ENCODE measurements around the gene SCAPER. TPM values are rescaled to one million over a fixed set of nuclear protein-coding genes. Genes with fewer than 3 reads are reported as not detected.
A peak's percentile ranks its signal among the peaks of the same experiment; 100 is the strongest.
"Not testable (repeated sequence)": the region's sequence is repeated elsewhere in the genome, so short reads cannot be mapped to it uniquely, and the experiment has no call there.

Gene SCAPER
- total RNA-seq, 2 donors from 2014 or later, result 52.9 to 72.8 TPM

- Mint-ChIP-seq H3K9me3 (no peaks in the 10 kb centered on the region), H3K27me3 (no peaks in the 10 kb centered on the region), H3K27ac (peak within 1 kb of the TSS; percentile 88 to 89), H3K4me3 (peak within 1 kb of the TSS; percentile 89), H3K4me1 (ENCODE audit: low read depth in 2 of 2) (peaks cover 30 to 34% of the 10 kb centered on the region in 2 donors), H3K36me3 (no peaks in the 10 kb centered on the region)
- ATAC-seq (peak; percentile 99), DNase-seq (ENCODE audit: low spot score) (peak; percentile 98)
Measured at GRCh38 chr15:76311100-76311953, 593.8 kb downstream of the SCAPER start, which contains the start of gene ETFA. Gene ETFA, minus strand, starts transcription at chr15:76311469. Its CDS starts 81 bp downstream, at chr15:76311388.

- no peaks in the 10 kb centered on the region for H3K27me3 Mint-ChIP-seq
- peak overlapping the region; percentile 89 for H3K4me3 Mint-ChIP-seq
- DNase-seq (ENCODE audit: low spot score) (peak; percentile 68), ATAC-seq (peak; percentile 0 to 40)
- peaks cover 33 to 37% of the 10 kb centered on the region in 2 donors for H3K4me1 Mint-ChIP-seq (ENCODE audit: low read depth in 2 of 2)
- H3K27ac Mint-ChIP-seq, result peak overlapping the region; percentile 88 to 89
- no peaks in the 10 kb centered on the region for H3K9me3 Mint-ChIP-seq
- no peaks in the 10 kb centered on the region for H3K36me3 Mint-ChIP-seq
Measured at GRCh38 chr15:76310475-76311099, 594.6 kb downstream of the SCAPER start.

GRCh38 chr15:76309601-76310330 is 595.4 kb downstream of the SCAPER start:
- no peak for ATAC-seq
- DNase-seq (ENCODE audit: low spot score), result no peak
- Mint-ChIP-seq H3K27ac (peak overlapping the region; percentile 88 to 89), H3K4me1 (ENCODE audit: low read depth in 2 of 2) (peaks cover 38 to 44% of the 10 kb centered on the region in 2 donors), H3K36me3 (no peaks in the 10 kb centered on the region), H3K4me3 (peak overlapping the region; percentile 89), H3K27me3 (no peaks in the 10 kb centered on the region), H3K9me3 (no peaks in the 10 kb centered on the region)

GRCh38 chr15:76303909-76304308 is 601.2 kb downstream of the SCAPER start:
- H3K4me3 Mint-ChIP-seq, result no peak overlapping the region
- H3K4me1 Mint-ChIP-seq (ENCODE audit: low read depth in 2 of 2), result peaks cover 25 to 34% of the 10 kb centered on the region in 2 donors
- H3K27me3 Mint-ChIP-seq, result no peaks in the 10 kb centered on the region
- DNase-seq (ENCODE audit: low spot score) (no peak), ATAC-seq (no peak)
- H3K27ac Mint-ChIP-seq, result no peak overlapping the region
- peaks cover 7% of the 10 kb centered on the region for H3K36me3 Mint-ChIP-seq
- H3K9me3 Mint-ChIP-seq, result no peaks in the 10 kb centered on the region

GRCh38 chr15:76299786-76300185 is 605.4 kb downstream of the SCAPER start:
- Mint-ChIP-seq H3K4me3 (no peak overlapping the region), H3K36me3 (peaks cover 7% of the 10 kb centered on the region), H3K27ac (no peak overlapping the region), H3K9me3 (no peaks in the 10 kb centered on the region), H3K4me1 (ENCODE audit: low read depth in 2 of 2) (peaks cover 13 to 21% of the 10 kb centered on the region in 2 donors), H3K27me3 (no peaks in the 10 kb centered on the region)
- ATAC-seq (no peak), DNase-seq (ENCODE audit: low spot score) (no peak)

- DNase-seq (ENCODE audit: low spot score), result no peak
- Mint-ChIP-seq H3K27ac (no peak overlapping the region), H3K9me3 (no peaks in the 10 kb centered on the region), H3K4me1 (ENCODE audit: low read depth in 2 of 2) (peaks cover 14 to 20% of the 10 kb centered on the region in 2 donors), H3K4me3 (no peak overlapping the region), H3K36me3 (peaks cover 6% of the 10 kb centered on the region), H3K27me3 (no peaks in the 10 kb centered on the region)
- ATAC-seq, result no peak
Measured at GRCh38 chr15:76298986-76299385, 606.2 kb downstream of the SCAPER start.

- not testable (repeated sequence) for H3K36me3 Mint-ChIP-seq; DNase-seq (ENCODE audit: low spot score); H3K9me3 Mint-ChIP-seq; ATAC-seq; H3K27ac Mint-ChIP-seq; H3K4me3 Mint-ChIP-seq; H3K27me3 Mint-ChIP-seq
- peaks cover 10 to 16% of the 10 kb centered on the region in 2 donors for H3K4me1 Mint-ChIP-seq (ENCODE audit: low read depth in 2 of 2)
Measured at GRCh38 chr15:76297951-76298350, 607.2 kb downstream of the SCAPER start.

Other genes starting within 250 kb of the SCAPER start
- 10 to 100 TPM; 25.5 to 32.2 TPM for gene RCN2, start 26.4 kb upstream of the SCAPER start, total RNA-seq
- 100 to 1,000 TPM; 161 to 167 TPM for gene PSTPIP1, start 89.8 kb upstream of the SCAPER start, total RNA-seq
- 10 to 100 TPM; 49.3 to 54.9 TPM for gene TSPAN3, start 165.8 kb upstream of the SCAPER start, total RNA-seq